GM04503 (cell line): Measurements from ENCODE around the gene C1QA.
A peak's percentile ranks its signal among the peaks of the same experiment; 100 is the strongest.
"Not testable (repeated sequence)": the region's sequence is repeated elsewhere in the genome, so short reads cannot be mapped to it uniquely, and the experiment has no call there.

ENCODE experiments used
- DNase-seq: peaks from one replicate; pipeline ENCODE4 v3.0.0-alpha.2; 2012; ENCODE audit warnings: low read depth

Gene C1QA

DNA sequence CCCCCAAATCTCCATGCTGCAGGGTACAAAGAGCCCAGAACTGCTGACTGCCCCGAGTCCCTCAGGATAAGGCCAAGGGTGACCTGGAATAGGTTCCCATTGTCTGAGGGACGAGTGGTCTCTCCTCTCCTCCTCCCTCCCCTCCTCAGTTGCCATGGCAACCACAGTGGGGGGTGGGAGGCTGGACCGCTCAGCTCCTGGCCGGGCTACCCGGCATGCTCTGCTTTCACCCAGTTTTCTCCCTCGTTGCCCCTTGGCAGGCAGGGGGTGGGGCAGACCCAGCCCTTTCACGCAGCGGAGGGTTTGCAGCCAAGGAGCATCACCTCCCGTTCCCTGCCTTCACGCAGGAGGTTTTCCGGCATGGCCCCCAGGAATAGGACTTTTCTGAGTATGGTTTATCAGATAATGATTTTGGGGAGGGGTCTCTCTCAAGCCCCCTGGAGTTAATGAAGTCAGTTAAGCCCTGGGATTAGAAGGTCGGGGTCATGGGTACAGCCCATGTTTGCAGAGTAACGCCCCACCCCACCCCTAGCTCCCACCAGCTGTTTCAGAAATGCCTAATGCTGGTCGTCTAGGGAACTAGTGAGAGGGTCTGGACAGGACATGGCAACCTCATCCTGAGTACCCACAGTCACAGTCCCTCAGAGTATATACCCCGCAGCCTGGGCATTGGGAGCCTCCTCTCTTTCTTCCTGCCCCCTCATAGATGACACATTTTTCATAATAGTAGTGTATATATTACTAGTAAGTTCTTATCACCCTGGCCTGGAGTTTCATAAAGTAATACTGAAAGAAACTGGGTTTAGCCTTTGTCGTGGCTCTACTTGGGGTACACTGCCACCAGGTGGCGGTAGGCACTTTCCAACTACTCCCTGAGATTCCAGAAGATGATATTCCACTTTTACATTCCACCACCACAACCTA, 37.3 kb downstream of the C1QA start:
- DNase-seq: peak; percentile 7

DNA sequence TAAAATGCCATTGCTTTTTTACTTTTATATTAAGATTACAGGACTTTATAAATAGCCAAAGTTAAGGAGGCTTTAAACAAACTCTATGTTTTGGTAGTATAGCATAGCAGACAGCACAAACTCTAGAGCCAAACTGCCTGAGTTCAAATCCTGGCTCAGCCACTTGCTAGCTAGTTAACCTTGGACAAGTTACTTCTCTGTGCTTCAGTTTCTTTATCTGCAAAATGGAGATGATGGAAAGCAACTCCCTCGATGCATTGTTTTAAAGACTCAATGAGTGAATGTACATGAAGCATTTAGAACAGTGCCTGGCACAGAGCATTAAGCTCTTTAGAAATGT, 38.0 kb downstream of the C1QA start:
- DNase-seq: no peak

DNA sequence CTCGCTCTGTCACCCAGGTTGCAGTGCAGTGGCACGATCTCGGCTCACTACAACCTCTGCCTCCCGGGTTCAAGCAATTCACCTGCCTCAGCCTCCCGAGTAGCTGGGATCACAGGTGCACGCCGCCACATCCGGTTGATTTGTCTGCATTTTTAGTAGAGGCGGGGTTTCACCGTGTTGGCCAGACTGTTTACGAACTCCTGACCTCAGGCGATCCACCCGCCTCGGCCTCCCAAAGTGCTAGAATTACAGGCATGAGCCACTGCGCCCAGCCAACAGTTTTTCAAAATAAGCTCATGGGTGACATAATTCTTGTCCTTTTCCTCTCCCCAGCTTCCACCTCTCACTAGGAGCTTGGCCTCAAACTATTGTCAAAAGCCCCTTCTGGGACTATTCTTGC, 39.7 kb downstream of the C1QA start:
- not testable (repeated sequence) for DNase-seq

DNA sequence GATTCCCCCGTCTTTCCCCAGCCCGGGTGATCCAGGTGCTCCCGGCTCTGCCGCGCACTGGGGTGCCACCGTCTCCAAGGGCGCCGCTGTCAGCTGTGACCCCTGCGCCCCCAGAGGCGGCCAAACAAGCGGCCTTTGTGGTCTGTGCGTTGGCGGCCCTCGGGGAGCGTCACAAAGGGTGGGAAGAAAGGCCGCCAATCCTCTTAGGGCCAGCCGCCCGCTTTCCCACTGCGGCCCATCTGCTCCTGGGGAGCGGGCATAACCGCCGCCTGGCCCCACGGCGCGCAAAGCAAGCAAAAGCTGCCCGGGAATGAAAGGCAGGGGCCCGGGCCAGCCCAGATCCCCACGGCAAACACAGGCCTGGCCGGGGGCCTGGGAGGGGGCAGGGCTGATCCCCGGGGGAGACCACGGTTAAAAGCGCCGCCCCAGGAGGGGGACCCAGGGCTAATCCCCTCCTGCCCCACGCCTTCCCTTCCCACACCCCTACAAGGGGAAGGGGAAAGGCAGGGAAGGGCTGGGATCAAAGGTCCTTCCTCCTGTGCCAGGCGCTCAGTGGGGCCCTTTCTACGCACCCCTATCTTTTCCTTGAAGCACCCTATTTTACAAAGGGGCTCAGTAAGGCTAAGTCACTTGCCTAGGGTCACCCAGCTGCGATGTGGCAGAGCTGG, 40.6 kb downstream of the C1QA start:
- no peak for DNase-seq

DNA sequence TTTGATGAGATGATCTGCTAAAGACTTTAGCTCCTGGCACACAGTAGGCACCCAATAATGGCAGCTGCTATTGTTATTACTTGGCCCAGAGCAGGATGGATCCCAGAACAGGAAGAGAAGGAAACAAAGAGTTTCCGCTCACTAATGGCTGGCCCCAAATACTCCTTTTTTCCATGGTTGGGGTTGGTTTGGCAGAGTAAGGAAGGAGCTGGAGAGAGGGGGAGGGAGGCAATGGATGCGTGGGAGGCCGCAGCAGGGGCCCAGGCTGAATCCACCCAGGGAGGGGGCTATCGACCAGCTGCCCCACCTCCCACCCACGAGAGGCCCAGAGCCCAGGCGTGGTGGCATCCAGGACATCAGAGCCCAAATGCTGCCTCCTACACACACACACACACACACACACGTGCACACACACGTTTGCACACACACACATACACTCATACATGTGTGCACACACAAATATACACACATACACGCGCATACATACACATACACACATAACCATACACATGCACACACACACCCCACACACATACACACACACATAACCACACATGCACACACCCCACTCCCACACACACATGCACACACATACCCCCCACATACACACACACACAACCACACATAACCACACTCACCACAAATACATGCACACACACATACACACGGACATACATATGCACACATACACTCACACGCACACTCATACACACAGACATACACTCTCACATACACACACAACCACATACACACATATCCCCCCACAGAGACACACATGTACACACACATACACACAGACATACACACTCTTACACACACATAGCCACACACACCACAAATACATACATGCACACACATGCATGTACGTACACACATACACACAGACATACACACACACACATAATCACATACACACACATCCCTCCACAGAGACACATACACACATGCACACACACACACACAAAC, 41.8 kb downstream of the C1QA start:
- no peak for DNase-seq

DNA sequence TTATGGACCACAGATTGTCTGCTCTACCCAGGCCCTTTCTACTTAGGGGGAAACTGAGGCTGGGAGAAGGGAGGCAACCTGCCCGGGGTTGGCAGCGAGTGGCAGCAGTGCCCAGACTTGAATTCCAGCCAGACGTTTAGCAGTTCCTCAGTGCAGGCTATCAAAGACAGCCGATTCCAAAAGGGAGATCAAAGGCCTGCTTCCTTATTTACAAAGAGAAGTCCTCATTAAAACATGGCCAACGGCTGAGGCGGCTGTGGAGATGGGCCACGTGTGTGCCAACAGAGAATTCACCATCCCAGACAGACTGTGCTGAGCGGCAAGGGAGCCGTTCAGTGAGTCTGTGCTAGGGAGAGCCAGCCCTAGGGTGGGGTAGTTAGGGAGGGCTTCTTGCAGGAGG, 44.3 kb downstream of the C1QA start:
- no peak for DNase-seq

DNA sequence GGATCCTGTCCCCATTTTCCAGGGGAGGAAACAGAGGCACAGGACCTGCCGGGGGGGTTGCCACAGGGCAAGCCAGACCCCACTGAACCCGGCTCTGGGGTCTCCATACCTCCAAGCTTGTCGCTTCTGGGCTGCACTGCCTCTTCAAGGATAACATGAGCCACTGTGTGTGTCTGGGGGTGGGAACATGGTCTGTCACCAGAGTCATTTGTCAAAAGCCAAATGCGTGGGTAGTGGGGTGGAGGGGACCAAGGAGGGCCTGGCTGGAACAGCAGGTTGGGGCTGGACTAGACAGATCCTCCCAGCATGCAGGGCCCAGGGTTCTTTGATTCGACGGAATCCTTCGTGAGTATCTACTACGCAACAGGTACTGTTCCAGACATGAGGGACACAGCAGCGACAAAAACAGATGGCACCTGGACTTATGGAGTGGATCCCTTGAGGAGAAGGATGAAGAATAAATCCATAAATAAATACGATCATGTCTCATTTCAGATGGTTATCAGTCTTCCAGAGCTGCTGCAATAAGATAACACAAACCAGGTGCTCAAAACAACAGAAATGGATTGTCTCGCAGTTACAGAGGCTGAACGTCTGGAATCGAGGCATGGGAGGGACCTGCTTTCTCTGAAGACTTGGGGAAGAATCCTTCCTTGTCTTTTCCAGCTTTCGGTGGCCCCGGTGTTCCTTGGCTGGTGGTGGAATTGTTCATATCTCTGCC, 45.3 kb downstream of the C1QA start:
- no peak for DNase-seq

DNA sequence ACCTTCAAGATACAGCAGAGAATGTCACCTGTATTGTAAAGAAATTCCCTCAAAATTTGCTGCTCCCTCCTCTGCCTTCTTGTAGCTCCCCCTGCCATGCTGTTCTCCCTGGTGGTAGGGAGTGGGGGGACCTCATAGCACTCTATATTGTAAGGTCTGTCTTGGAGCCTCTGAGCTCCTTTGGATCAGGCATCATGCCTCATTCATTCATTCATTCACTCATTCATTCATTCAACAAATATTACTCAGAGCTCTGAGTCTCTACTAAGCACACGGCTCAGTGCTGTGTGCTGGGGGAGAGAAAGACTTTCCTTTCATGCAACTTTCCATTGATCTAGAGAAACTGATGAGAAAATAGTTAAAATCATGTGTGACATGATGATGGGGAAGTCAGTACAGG, 47.1 kb downstream of the C1QA start:
- no peak for DNase-seq

DNA sequence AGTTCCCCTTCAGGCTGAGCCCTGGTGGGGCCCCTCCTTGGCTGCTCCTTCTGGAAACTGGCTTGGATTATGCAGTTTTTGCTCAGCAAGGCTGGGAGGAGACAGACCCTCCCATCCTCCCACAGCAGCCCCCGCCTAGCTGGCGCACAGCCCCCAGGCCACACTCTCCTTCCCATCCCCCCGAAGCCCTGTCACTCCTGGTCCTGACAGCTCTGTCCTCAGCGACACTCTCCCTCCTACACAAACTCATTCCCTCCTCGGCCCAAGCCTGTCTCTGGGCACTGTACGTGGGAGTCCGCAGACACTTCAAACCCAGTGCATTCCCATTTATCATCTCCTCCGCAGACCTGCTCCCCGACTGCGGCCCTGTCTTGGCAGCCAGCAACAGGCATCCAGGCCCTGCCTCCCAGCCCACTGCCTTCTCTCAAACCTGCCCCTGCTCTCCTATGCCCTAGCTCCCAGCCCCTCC, 49.2 kb downstream of the C1QA start:
- no peak for DNase-seq

DNA sequence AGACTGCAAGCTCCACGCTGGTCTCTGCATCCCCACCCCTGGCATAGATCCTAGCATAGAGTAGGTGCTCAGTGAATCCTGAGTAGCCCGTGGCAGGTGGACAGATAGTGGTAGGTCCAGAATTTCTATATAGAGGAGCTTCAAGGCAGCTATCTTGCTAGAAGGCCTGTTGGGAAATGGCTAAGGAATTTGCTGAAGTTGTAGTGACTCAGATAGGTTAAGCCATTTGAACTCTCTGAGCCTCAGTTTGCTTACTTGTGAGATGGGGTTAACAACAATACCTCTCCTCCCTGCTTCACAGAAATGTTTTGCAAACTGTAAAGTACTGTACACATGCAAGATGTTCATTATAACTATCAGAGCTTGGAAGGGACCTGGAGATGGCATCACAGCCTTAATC, 50.8 kb downstream of the C1QA start:
- DNase-seq: no peak

DNA sequence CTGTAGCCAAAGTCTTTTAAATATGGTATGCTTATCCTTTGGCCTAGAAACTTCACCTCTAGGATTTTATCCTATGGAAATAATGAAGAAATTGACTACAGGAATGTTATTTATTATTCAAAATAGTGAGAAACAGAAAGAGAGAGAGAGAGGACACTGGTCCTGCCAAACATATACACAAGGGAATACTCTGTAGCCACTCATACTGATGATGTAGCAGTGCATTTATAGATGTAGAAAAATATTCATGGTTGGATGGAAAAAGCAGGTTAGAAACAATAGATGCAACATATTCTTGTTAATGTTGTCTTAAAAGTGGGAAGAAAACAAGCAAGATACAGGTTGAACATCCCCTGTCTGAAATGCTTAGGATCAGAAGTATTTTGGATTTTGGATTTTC, 52.0 kb downstream of the C1QA start:
- no peak for DNase-seq
